Measurements from ENCODE around the gene EFNA3. TPM values are rescaled to one million over a fixed set of nuclear protein-coding genes. Genes with fewer than 3 reads are reported as not detected.
A peak's percentile ranks its signal among the peaks of the same experiment; 100 is the strongest.

The EFNA3 gene
- polyA plus RNA-seq, 3 donors = 0.45 to 1.7 (median 0.92) TPM

DNA sequence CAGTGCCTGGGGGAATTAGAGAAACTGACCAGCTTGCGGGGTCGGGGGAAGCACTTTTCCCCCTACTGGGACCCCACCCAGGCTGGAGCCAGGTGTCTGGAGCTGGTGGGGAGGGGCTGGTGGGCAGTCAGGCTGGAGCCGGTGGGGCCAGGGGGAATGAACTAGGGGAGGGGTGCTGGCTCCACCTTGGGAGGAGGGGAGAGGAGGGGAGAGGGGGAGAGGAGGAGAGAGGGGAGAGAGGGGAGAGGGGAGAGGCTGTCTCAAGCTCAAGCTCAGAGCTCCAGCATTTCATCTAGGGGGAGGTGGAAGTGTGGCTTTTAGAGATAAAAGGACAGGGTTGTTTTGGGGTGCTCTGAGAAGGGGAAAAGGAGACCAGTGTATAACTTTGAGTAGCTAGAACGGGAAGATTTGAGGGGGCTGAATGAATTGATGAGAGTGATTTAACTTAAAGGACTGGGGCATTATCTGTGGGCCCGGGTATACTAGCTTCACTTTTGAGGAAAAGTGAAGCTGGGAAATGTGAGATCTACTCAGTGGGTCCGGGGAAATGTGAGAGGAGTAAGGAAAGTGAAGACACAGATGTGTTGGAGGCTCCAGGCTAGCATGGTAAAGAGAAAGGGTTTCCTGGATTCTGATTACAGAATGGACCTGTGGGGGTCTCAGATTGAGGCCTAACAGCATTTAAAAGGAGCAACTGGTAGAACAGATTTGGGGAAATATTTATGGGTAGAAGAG lies 51.8 kb downstream of the EFNA3 start:
- peaks cover 43% of the 10 kb centered on the region for H3K4me1 Mint-ChIP-seq
- TF ChIP-seq CTCF (IDR thresholded peaks at IDR 0.05) = no peak
- H3K27ac ChIP-seq (ENCODE audit: low read depth in 1 of 2, low read length in 2 of 2) = no peak overlapping the region

DNA sequence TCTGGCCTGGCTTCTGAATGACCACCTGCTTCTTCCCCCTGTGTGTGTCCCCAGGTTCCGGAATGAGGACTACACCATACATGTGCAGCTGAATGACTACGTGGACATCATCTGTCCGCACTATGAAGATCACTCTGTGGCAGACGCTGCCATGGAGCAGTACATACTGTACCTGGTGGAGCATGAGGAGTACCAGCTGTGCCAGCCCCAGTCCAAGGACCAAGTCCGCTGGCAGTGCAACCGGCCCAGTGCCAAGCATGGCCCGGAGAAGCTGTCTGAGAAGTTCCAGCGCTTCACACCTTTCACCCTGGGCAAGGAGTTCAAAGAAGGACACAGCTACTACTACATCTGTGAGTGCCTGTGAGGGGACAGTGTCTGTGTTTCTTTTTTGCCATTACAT lies 52.6 kb downstream of the EFNA3 start:
- Histone ChIP-seq H3K4me2 (replicated peaks; ENCODE audit: extremely low read depth, low read length, poor library complexity, severe bottlenecking) (no peak overlapping the region), H2AFZ (ENCODE audit: insufficient read depth, low read depth, low read length, poor library complexity, severe bottlenecking) (no peak overlapping the region), H3K27me3 (ENCODE audit: control insufficient read depth in 2 of 2, insufficient read depth in 2 of 2, low read length in 2 of 2) (peaks cover 37 to 51% of the 10 kb centered on the region in 2 donors), H3K4me1 (ENCODE audit: control insufficient read depth in 1 of 2, insufficient read depth in 2 of 2, low read length in 2 of 2) (peaks cover 33 to 45% of the 10 kb centered on the region in 2 donors), H3K79me2 (ENCODE audit: insufficient read depth, low read length) (no peaks in the 10 kb centered on the region), H3K4me3 (replicated peaks in 1 of 3; ENCODE audit: low read depth in 2 of 3, low read length in 3 of 3) (no peak overlapping the region), H4K20me1 (ENCODE audit: insufficient read depth, low read length) (no peaks in the 10 kb centered on the region), H3K9me3 (replicated peaks in 1 of 2; ENCODE audit: control insufficient read depth in 1 of 2, insufficient read depth in 1 of 2, low read length in 2 of 2) (peaks cover 0 to 17% of the 10 kb centered on the region in 2 donors), H3K36me3 (replicated peaks in 1 of 2; ENCODE audit: control insufficient read depth in 1 of 2, insufficient read depth in 2 of 2, low read length in 2 of 2) (no peaks in the 10 kb centered on the region), H3K27ac (ENCODE audit: low read depth in 1 of 2, low read length in 2 of 2) (no peak overlapping the region), H3K9ac (ENCODE audit: insufficient read depth, low read length, poor library complexity, severe bottlenecking) (no peak overlapping the region)
- peaks cover 5 to 20% of the 10 kb centered on the region in 2 donors for H3K36me3 Mint-ChIP-seq
- DNase-seq = no peak
- H3K4me3 Mint-ChIP-seq = peak overlapping the region in 1 of 2 donors; percentile 4
- H3K9me3 Mint-ChIP-seq = peaks cover 0 to 17% (median 11%) of the 10 kb centered on the region in 7 donors
- H3K4me1 Mint-ChIP-seq = peaks cover 42% of the 10 kb centered on the region
- intact Hi-C loops (cut with micrococcal nuclease) = loop anchor here in 1 of 2 donors (5.0 kb wide), 1 partner anchor 44 kb away; no protein-coding TSS in a partner anchor
- TF ChIP-seq CTCF (IDR thresholded peaks at IDR 0.05) = no peak
- no peak overlapping the region for H3K27ac Mint-ChIP-seq
- WGBS (ENCODE audit: insufficient coverage) = 100% methylated on average over 4 of the region's 8 CpGs
- H3K27me3 Mint-ChIP-seq (ENCODE audit: low read depth in 3 of 3) = peaks cover 47 to 58% (median 54%) of the 10 kb centered on the region in 3 donors

More for the DNA sequence above, 51.8 kb downstream of the EFNA3 start:
- H3K9me3 ChIP-seq (replicated peaks in 1 of 2; ENCODE audit: control insufficient read depth in 1 of 2, insufficient read depth in 1 of 2, low read length in 2 of 2) = peaks cover 0 to 17% of the 10 kb centered on the region in 2 donors
- no peak for DNase-seq
- no peaks in the 10 kb centered on the region for H3K79me2 ChIP-seq (ENCODE audit: insufficient read depth, low read length)
- peaks cover 55 to 66% (median 60%) of the 10 kb centered on the region in 3 donors for H3K27me3 Mint-ChIP-seq (ENCODE audit: low read depth in 3 of 3)
- H3K4me1 ChIP-seq (ENCODE audit: control insufficient read depth in 1 of 2, insufficient read depth in 2 of 2, low read length in 2 of 2) = peaks cover 33 to 45% of the 10 kb centered on the region in 2 donors
- peak overlapping the region in 1 of 7 donors; percentile 10 for H3K27ac Mint-ChIP-seq
- H3K4me2 ChIP-seq (replicated peaks; ENCODE audit: extremely low read depth, low read length, poor library complexity, severe bottlenecking) = no peak overlapping the region
- peaks cover 0 to 22% (median 11%) of the 10 kb centered on the region in 7 donors for H3K9me3 Mint-ChIP-seq
- peaks cover 5 to 20% of the 10 kb centered on the region in 2 donors for H3K36me3 Mint-ChIP-seq
- H3K4me3 Mint-ChIP-seq = peak overlapping the region in 1 of 2 donors; percentile 50
- H3K27me3 ChIP-seq (ENCODE audit: control insufficient read depth in 2 of 2, insufficient read depth in 2 of 2, low read length in 2 of 2) = peaks cover 45 to 59% of the 10 kb centered on the region in 2 donors
- 24% methylated on average over 2 of the region's 6 CpGs for WGBS (ENCODE audit: insufficient coverage)
- intact Hi-C loops (cut with micrococcal nuclease) = loop anchor here in 1 of 2 donors (5.0 kb wide), 1 partner anchor 43 kb away; no protein-coding TSS in a partner anchor
- H3K4me3 ChIP-seq (replicated peaks in 1 of 3; ENCODE audit: low read depth in 2 of 3, low read length in 3 of 3) = no peak overlapping the region
- no peaks in the 10 kb centered on the region for H4K20me1 ChIP-seq (ENCODE audit: insufficient read depth, low read length)
- H3K36me3 ChIP-seq (replicated peaks in 1 of 2; ENCODE audit: control insufficient read depth in 1 of 2, insufficient read depth in 2 of 2, low read length in 2 of 2) = no peaks in the 10 kb centered on the region
- no peak overlapping the region for H3K9ac ChIP-seq (ENCODE audit: insufficient read depth, low read length, poor library complexity, severe bottlenecking)
- H2AFZ ChIP-seq (ENCODE audit: insufficient read depth, low read depth, low read length, poor library complexity, severe bottlenecking) = no peak overlapping the region

Measured in CD14-positive monocyte (primary cell).